Nephron progenitor cell (in vitro differentiated cells): ENCODE data around the gene HOXC5.

Source experiments
- DNase-seq: peaks from one replicate; pipeline ENCODE4 v3.0.0; 2021
- H3K27ac Mint-ChIP-seq: 2 replicates; pipeline ENCODE4 v1.8.0; 2021; ENCODE audit warnings: mild to moderate bottlenecking, moderate library complexity, mixed read lengths
- H3K27me3 Mint-ChIP-seq: 2 replicates; pipeline ENCODE4 v1.8.0; 2021; ENCODE audit warnings: mild to moderate bottlenecking, low read depth, mixed read lengths; ENCODE audit not compliant: poor library complexity
- H3K36me3 Mint-ChIP-seq: 2 replicates; pipeline ENCODE4 v1.8.0; 2021; ENCODE audit warnings: low read depth, mixed read lengths
- H3K4me1 Mint-ChIP-seq: 2 replicates; pipeline ENCODE4 v1.8.0; 2021; ENCODE audit warnings: mixed read lengths
- H3K4me3 Mint-ChIP-seq: 2 replicates; pipeline ENCODE4 v1.8.0; 2021; ENCODE audit warnings: mild to moderate bottlenecking, moderate library complexity, mixed read lengths
- H3K9me3 Mint-ChIP-seq: 2 replicates; pipeline ENCODE4 v1.8.0; 2021; ENCODE audit warnings: mild to moderate bottlenecking, moderate library complexity, mixed read lengths
- CTCF ChIP-seq: fragments of 200-600 bp; sonication (generic); IDR thresholded peaks from 2 replicates; pipeline ENCODE4 v1.5.0; 2021; ENCODE audit warnings: antibody characterized with exemption

The HOXC5 gene

GRCh38 chr12:54059668-54060067, 26.8 kb downstream of the HOXC5 start:
- peak overlapping the region; percentile 95 for H3K27ac Mint-ChIP-seq
- peak overlapping the region; percentile 76 for H3K4me3 Mint-ChIP-seq
- H3K36me3 Mint-ChIP-seq, result peaks cover 47% of the 10 kb centered on the region
- H3K4me1 Mint-ChIP-seq, result peaks cover 86% of the 10 kb centered on the region
- no peak for TF ChIP-seq CTCF
- no peak for DNase-seq
- no peaks in the 10 kb centered on the region for H3K9me3 Mint-ChIP-seq
- peaks cover 3% of the 10 kb centered on the region for H3K27me3 Mint-ChIP-seq

- Mint-ChIP-seq H3K27ac (peak overlapping the region; percentile 95), H3K36me3 (peaks cover 41% of the 10 kb centered on the region), H3K9me3 (no peaks in the 10 kb centered on the region), H3K4me3 (peak overlapping the region; percentile 76), H3K27me3 (peaks cover 3% of the 10 kb centered on the region), H3K4me1 (peaks cover 79% of the 10 kb centered on the region)
- peak; percentile 63 for DNase-seq
- no peak for TF ChIP-seq CTCF
Measured at GRCh38 chr12:54060174-54060974, 27.5 kb downstream of the HOXC5 start.

GRCh38 chr12:54060975-54061778, 28.3 kb downstream of the HOXC5 start:
- no peak for DNase-seq
- Mint-ChIP-seq H3K4me1 (peaks cover 71% of the 10 kb centered on the region), H3K4me3 (peak overlapping the region; percentile 47), H3K9me3 (no peaks in the 10 kb centered on the region), H3K27me3 (peaks cover 3% of the 10 kb centered on the region), H3K27ac (peak overlapping the region; percentile 49), H3K36me3 (peaks cover 39% of the 10 kb centered on the region)
- no peak for TF ChIP-seq CTCF

- Mint-ChIP-seq H3K4me3 (no peak overlapping the region), H3K36me3 (peaks cover 57% of the 10 kb centered on the region), H3K4me1 (peaks cover 35% of the 10 kb centered on the region), H3K9me3 (no peaks in the 10 kb centered on the region), H3K27me3 (peaks cover 7% of the 10 kb centered on the region), H3K27ac (no peak overlapping the region)
- TF ChIP-seq CTCF, result no peak
- no peak for DNase-seq
Measured at GRCh38 chr12:54065677-54066076, 32.8 kb downstream of the HOXC5 start.

GRCh38 chr12:54066408-54066807, 33.6 kb downstream of the HOXC5 start:
- no peak for TF ChIP-seq CTCF
- no peak for DNase-seq
- H3K9me3 Mint-ChIP-seq, result no peaks in the 10 kb centered on the region
- H3K27me3 Mint-ChIP-seq, result peaks cover 7% of the 10 kb centered on the region
- H3K4me1 Mint-ChIP-seq, result peaks cover 35% of the 10 kb centered on the region
- peaks cover 61% of the 10 kb centered on the region for H3K36me3 Mint-ChIP-seq
- no peak overlapping the region for H3K27ac Mint-ChIP-seq
- H3K4me3 Mint-ChIP-seq, result no peak overlapping the region
